Sigmoid colon (tissue), 4 donors: Measurements from ENCODE around the gene NOL3.

Experiments
- EP300 ChIP-seq, 4 donors: sonication (generic); formaldehyde crosslinking; IDR thresholded peaks; one replicate each; pipeline ENCODE4 v1.6.1; 2017; ENCODE audit warnings: antibody characterized with exemption in 4 of 4
- POLR2AphosphoS5 ChIP-seq, 4 donors: sonication (generic); formaldehyde crosslinking; IDR thresholded peaks; one replicate each; pipeline ENCODE4 v1.6.1; 2017; ENCODE audit warnings: antibody characterized with exemption in 4 of 4
- TF ChIP-seq, protein P1 (sequence below), 4 experiments: fragments of 450-650 bp in 3 of 4; fragments of 200-600 bp in 1 of 4; IDR thresholded peaks; one replicate each; pipeline ENCODE4 v1.5.1; 2016 to 2019; ENCODE audit warnings: antibody characterized with exemption in 4 of 4, mild to moderate bottlenecking in 3 of 4, moderate library complexity in 2 of 4

DNA sequence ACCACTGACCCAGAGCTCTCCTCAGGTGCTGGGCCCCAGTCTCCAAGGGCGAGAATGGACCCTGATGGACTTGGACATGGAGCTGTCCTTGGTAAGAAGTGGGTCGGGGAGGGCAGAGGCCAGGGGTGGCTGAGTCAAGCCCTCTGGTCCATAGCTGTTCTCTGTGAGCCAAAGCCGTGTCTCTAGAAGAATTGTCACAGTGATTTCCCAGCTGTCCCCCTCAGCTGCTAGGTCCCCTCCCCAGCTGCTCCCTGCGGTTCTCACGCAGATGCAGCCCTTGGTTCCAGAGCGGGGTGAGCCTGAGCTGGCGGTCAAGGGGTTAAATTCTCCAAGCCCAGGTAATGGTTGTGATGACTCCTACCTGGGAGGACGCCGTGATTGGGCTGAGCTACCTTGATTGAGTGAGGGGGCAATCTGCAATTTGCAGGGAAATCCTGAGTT is 1.3 kb upstream of the NOL3 start:
- TF ChIP-seq EP300 (IDR thresholded peaks at IDR 0.05) (no peak), POLR2AphosphoS5 (IDR thresholded peaks at IDR 0.05) (no peak)
- TF ChIP-seq, protein P1, sequence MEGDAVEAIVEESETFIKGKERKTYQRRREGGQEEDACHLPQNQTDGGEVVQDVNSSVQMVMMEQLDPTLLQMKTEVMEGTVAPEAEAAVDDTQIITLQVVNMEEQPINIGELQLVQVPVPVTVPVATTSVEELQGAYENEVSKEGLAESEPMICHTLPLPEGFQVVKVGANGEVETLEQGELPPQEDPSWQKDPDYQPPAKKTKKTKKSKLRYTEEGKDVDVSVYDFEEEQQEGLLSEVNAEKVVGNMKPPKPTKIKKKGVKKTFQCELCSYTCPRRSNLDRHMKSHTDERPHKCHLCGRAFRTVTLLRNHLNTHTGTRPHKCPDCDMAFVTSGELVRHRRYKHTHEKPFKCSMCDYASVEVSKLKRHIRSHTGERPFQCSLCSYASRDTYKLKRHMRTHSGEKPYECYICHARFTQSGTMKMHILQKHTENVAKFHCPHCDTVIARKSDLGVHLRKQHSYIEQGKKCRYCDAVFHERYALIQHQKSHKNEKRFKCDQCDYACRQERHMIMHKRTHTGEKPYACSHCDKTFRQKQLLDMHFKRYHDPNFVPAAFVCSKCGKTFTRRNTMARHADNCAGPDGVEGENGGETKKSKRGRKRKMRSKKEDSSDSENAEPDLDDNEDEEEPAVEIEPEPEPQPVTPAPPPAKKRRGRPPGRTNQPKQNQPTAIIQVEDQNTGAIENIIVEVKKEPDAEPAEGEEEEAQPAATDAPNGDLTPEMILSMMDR (IDR thresholded peaks at IDR 0.05), result no peak
